GM11168 (cell line): ENCODE measurements around the gene ZNRF4.
"Not testable (repeated sequence)": the region's sequence is repeated elsewhere in the genome, so short reads cannot be mapped to it uniquely, and the experiment has no call there.

Experiments used
- in situ Hi-C: fragments of 300-500 bp; cut with MboI; formaldehyde crosslinking; loops from one replicate; pipeline ENCODE4 v1.12.0; 2022; ENCODE audit warnings: low sequenced_read_pairs; ENCODE audit not compliant: unreplicated experiment

Gene ZNRF4

GRCh38 chr19:5455367-5456129, at the start of gene ZNRF4:
TSS of gene ZNRF4 (plus strand) at chr19:5455417. CDS start at chr19:5455492, 75 bp downstream.
- in situ Hi-C loops = no loop called here

- in situ Hi-C loops = not testable (repeated sequence)
Observed at GRCh38 chr19:5406198-5406597, 49.0 kb upstream of the ZNRF4 start.

GRCh38 chr19:5406816-5407215, 48.4 kb upstream of the ZNRF4 start:
- in situ Hi-C loops = no loop called here

GRCh38 chr19:5407356-5407755, 47.9 kb upstream of the ZNRF4 start:
- in situ Hi-C loops = no loop called here

GRCh38 chr19:5417495-5418436, 37.5 kb upstream of the ZNRF4 start:
- in situ Hi-C loops = no loop called here

GRCh38 chr19:5418677-5419076, 36.5 kb upstream of the ZNRF4 start:
- in situ Hi-C loops = no loop called here

GRCh38 chr19:5420953-5421352, 34.3 kb upstream of the ZNRF4 start:
- in situ Hi-C loops = no loop called here

GRCh38 chr19:5423567-5424125, 31.6 kb upstream of the ZNRF4 start:
- in situ Hi-C loops = no loop called here

- in situ Hi-C loops = no loop called here
Observed at GRCh38 chr19:5424192-5424973, 30.8 kb upstream of the ZNRF4 start.

- in situ Hi-C loops = no loop called here
Observed at GRCh38 chr19:5425260-5425659, 30.0 kb upstream of the ZNRF4 start.

- in situ Hi-C loops = no loop called here
Observed at GRCh38 chr19:5430237-5430636, 25.0 kb upstream of the ZNRF4 start.

- in situ Hi-C loops = no loop called here
Observed at GRCh38 chr19:5432687-5433086, 22.5 kb upstream of the ZNRF4 start.

GRCh38 chr19:5434351-5434917, 20.8 kb upstream of the ZNRF4 start:
- in situ Hi-C loops = no loop called here

GRCh38 chr19:5434970-5435641, 20.1 kb upstream of the ZNRF4 start:
- in situ Hi-C loops = no loop called here

GRCh38 chr19:5435642-5436017, 19.6 kb upstream of the ZNRF4 start:
- in situ Hi-C loops = no loop called here

GRCh38 chr19:5436106-5436947, 18.9 kb upstream of the ZNRF4 start:
- in situ Hi-C loops = no loop called here

GRCh38 chr19:5436948-5437306, 18.3 kb upstream of the ZNRF4 start:
- in situ Hi-C loops = no loop called here

GRCh38 chr19:5438756-5439155, 16.5 kb upstream of the ZNRF4 start:
- in situ Hi-C loops = not testable (repeated sequence)

- in situ Hi-C loops = no loop called here
Observed at GRCh38 chr19:5439452-5439851, 15.8 kb upstream of the ZNRF4 start.
